Measurements from ENCODE around the gene GPR107.
A peak's percentile ranks its signal among the peaks of the same experiment; 100 is the strongest.

Gene GPR107

DNA sequence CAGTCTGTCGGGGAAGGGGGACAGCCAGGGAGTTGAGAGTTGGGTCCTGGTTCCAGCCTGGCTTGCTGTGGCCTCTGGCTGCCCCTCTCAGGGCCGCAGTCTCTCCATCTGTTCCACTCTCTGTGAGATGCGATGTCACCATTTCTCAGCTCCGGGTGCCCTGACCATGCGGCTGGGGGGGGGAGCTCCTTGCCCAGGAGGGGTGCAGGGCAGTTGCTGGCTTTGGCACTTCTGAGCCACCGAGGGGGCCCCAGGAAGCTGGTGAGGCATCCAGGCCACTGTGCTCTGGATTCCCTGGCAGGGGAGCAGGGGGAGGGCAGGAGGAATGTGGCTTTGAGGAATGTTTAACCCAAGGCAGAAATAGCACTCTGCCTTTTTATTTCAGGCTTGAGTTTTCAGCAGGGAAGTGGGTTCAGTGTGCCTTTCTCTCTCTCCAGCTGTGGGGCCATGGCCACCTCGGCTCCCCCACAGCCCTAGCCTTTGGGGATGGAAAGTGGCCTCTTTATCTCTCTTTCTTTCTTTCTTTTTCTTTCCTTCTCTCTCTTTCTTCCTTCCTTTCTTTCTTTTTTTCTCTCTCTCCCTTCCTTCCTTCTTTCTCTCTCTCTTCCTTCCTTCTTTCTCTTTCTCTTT is 129.5 kb downstream of the GPR107 start:
- DNase-seq (ENCODE audit: low read depth): peak; percentile 48

DNA sequence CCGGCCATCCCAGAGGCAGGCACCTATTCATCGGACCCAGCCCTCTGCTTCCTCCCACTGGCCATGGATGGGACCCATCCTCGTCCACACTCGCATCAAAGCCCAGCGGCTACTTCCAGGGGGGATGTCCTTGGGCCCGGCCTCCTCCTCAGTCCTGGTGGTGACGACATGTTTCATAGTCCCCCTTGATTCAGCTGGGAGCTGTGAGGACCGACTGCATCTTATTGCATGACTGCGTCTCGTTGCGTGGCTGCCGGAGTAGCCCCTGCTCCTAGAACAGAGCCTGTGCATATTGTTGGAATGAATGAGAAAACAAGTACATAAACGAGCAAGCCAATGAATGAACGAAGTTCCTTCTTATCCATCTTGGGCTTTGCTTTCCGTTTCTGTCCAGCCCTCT is 131.3 kb downstream of the GPR107 start:
- DNase-seq (ENCODE audit: low read depth): no peak

DNA sequence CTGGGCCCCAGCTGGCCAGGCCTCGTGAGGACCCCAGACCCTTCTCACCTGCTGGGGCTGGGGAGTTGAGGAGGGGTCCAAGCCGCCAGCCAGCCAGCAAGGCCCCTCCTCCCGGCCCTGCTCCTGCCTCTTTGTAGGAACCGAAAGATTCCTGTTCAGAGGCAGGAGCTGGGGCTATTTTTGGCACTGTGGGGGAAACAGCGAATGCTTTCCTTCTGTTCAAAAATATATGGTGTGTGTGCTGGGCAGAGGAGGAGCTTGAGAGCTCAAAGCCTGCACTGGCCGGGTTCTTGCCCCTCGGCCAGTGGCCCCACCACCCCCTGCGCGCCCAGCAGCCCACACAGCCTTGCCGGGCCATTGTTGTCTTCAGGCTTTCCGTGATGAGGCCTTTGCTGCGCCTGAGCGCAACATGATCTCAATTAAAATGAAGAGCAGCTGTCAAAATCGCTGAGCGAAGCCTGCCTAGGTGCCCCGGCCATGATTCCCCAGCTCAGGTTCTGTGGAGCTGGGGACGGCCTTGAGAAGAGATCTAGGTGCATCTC is 131.9 kb downstream of the GPR107 start:
- no peak for DNase-seq (ENCODE audit: low read depth)

DNA sequence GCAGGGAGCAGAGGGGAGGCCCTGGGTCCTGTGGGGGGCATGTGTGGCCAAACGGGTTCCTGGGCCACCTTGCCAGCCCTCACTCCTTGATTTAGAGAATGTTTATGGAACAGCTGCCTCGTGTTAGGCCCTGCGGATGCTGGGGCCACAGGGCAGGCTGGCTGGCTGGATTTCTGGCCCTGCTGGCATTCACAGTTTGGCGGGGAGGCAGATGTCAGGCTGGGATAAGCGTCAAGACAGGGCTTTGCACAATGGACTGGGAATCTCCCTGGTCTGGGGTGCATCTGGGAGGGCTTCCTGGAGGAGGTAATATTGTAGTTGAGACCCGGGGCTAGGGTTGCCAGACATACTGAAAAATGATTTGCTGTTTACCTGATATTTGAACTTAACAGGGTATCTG is 132.3 kb downstream of the GPR107 start:
- DNase-seq (ENCODE audit: low read depth): no peak

DNA sequence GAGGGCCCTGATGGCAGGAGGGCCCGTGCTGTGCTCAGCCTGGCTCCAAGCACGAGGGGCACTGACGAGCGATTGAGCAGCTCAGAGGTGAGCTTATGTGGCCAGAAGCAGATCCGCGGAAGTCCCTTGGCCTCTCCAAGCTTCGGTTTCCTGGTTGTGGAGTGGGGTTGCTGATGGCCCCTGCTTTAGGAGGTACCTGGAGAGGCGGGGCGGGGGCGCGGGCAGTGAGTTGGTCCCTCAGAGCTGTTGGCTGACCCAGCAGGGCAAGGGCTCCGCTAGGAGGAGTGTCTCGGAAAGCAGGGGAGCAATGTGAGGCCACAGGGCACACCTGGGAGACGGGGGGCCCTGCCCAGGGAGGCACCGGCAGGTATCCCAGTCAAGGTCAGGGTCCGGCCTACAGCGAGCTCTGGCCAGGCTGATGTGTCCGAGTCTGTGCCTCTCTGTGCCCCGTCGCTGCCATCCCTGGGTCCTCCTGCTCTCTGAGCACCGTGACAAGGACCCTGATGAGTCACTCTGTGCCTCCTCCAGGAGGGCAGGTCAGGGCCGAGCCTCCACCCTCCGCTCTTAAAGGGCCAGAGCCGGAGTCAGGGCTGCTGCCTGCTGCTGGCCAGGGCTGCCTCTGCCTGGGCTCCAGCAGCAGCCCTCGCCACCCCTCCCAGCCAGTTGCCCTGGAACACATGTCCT is 133.3 kb downstream of the GPR107 start:
- no peak for DNase-seq (ENCODE audit: low read depth)

DNA sequence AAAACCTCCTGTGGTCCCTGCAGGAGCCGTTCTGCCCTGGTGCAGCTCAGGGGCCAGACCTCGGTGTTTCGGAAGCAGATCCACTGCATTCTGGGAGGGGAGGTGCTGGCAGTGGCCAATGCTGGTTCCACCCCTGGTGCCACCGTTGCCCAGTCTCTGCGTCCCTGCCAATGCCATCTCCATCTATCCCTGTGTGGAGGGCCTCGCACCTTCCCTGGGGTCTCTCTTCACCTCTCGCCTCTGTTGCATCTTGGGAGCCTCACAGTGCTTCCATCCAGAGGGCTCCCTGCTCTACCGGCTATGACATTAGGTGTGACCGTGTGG is 133.8 kb downstream of the GPR107 start:
- no peak for DNase-seq (ENCODE audit: low read depth)

DNA sequence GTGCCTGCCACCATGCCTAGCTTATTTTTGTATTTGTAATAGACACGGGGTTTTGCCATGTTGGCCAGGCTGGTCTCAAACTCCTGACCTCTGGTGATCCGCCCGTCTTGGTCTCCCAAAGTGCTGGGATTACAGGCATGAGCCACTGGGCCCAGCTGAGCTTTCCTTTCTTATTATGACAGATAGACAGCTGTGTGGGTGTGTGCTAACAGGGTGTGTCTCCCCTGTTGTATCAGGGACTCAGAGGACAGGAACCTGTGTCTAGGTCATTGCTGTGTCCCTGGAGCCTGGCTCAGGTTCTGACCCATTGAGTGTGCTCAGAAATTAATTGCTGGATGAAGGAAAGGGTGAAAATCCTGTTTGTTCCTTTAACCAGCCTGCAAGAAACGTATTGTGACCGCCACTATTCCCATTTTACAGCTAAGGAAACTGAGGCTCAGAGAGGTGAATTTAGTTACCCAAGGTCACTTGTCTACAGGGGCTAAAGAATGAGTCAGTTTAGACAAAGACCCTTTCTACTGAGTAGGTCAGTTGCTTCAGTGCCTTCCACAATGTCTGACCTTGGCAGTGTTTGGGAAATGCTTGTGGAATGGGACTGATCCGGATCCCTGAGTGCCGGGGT is 135.3 kb downstream of the GPR107 start:
- DNase-seq (ENCODE audit: low read depth): no peak
